Stimulated activated naive CD8-positive, alpha-beta T cell treated with anti-CD3 and anti-CD28 coated beads, Interleukin-15, Interleukin-2, amounts not matched to agents 100 ng/mL and 50 ng/mL, for 24 hours (primary cell): ENCODE results near the gene NARS2.
A peak's percentile ranks its signal among the peaks of the same experiment; 100 is the strongest.
"Not testable (repeated sequence)": the region's sequence is repeated elsewhere in the genome, so short reads cannot be mapped to it uniquely, and the experiment has no call there.

Experiments used
- H3K27ac Mint-ChIP-seq: one replicate; pipeline ENCODE4 v1.8.0; 2021; ENCODE audit warnings: mild to moderate bottlenecking, mixed read lengths
- H3K27me3 Mint-ChIP-seq: one replicate; pipeline ENCODE4 v1.8.0; 2021; ENCODE audit warnings: mixed read lengths
- H3K36me3 Mint-ChIP-seq: one replicate; pipeline ENCODE4 v1.8.0; 2021; ENCODE audit warnings: low read depth, mixed read lengths
- H3K4me1 Mint-ChIP-seq: one replicate; pipeline ENCODE4 v1.8.0; 2021; ENCODE audit warnings: low read depth, mixed read lengths
- H3K4me3 Mint-ChIP-seq: one replicate; pipeline ENCODE4 v1.8.0; 2021; ENCODE audit warnings: mild to moderate bottlenecking, mixed read lengths
- H3K9me3 Mint-ChIP-seq: one replicate; pipeline ENCODE4 v1.8.0; 2021; ENCODE audit warnings: mixed read lengths

The NARS2 gene

GRCh38 chr11:78564037-78564436, 10.6 kb downstream of the NARS2 start:
- H3K27ac Mint-ChIP-seq, result not testable (repeated sequence)
- H3K36me3 Mint-ChIP-seq, result peaks cover 49% of the 10 kb centered on the region

GRCh38 chr11:78563090-78563489, 11.6 kb downstream of the NARS2 start:
- Mint-ChIP-seq H3K4me1 (peaks cover 35% of the 10 kb centered on the region), H3K36me3 (peaks cover 48% of the 10 kb centered on the region)
- H3K4me3 Mint-ChIP-seq, H3K27ac Mint-ChIP-seq, H3K27me3 Mint-ChIP-seq, H3K9me3 Mint-ChIP-seq: not testable (repeated sequence)

More at GRCh38 chr11:78564037-78564436, 10.6 kb downstream of the NARS2 start:
- peaks cover 35% of the 10 kb centered on the region for H3K4me1 Mint-ChIP-seq
- not testable (repeated sequence) for H3K27me3 Mint-ChIP-seq, H3K4me3 Mint-ChIP-seq, H3K9me3 Mint-ChIP-seq

- Mint-ChIP-seq H3K9me3 (no peaks in the 10 kb centered on the region), H3K27ac (no peak overlapping the region), H3K27me3 (no peaks in the 10 kb centered on the region), H3K4me3 (no peak overlapping the region), H3K36me3 (peaks cover 43% of the 10 kb centered on the region), H3K4me1 (peaks cover 31% of the 10 kb centered on the region)
Measured at GRCh38 chr11:78562398-78562797, 12.3 kb downstream of the NARS2 start.

- H3K36me3 Mint-ChIP-seq, result peaks cover 48% of the 10 kb centered on the region
- peak overlapping the region; percentile 33 for H3K4me3 Mint-ChIP-seq
Measured at GRCh38 chr11:78560826-78561484, 13.7 kb downstream of the NARS2 start.

GRCh38 chr11:78560153-78560552, 14.5 kb downstream of the NARS2 start:
- Mint-ChIP-seq H3K27ac (no peak overlapping the region), H3K4me3 (no peak overlapping the region), H3K36me3 (peaks cover 48% of the 10 kb centered on the region)

More at GRCh38 chr11:78560826-78561484, 13.7 kb downstream of the NARS2 start:
- Mint-ChIP-seq H3K27me3 (no peaks in the 10 kb centered on the region), H3K4me1 (peaks cover 36% of the 10 kb centered on the region), H3K27ac (no peak overlapping the region), H3K9me3 (peaks cover 2% of the 10 kb centered on the region)

GRCh38 chr11:78557236-78557635, 17.4 kb downstream of the NARS2 start:
- H3K9me3 Mint-ChIP-seq, result peaks cover 3% of the 10 kb centered on the region

More at GRCh38 chr11:78560153-78560552, 14.5 kb downstream of the NARS2 start:
- H3K9me3 Mint-ChIP-seq, result peaks cover 3% of the 10 kb centered on the region
- peaks cover 44% of the 10 kb centered on the region for H3K4me1 Mint-ChIP-seq
- H3K27me3 Mint-ChIP-seq, result no peaks in the 10 kb centered on the region

GRCh38 chr11:78555592-78555991, 19.1 kb downstream of the NARS2 start:
- peaks cover 66% of the 10 kb centered on the region for H3K36me3 Mint-ChIP-seq

More at GRCh38 chr11:78557236-78557635, 17.4 kb downstream of the NARS2 start:
- Mint-ChIP-seq H3K4me3 (no peak overlapping the region), H3K27me3 (no peaks in the 10 kb centered on the region), H3K27ac (no peak overlapping the region), H3K36me3 (peaks cover 63% of the 10 kb centered on the region), H3K4me1 (peaks cover 44% of the 10 kb centered on the region)

GRCh38 chr11:78552881-78553280, 21.8 kb downstream of the NARS2 start:
- Mint-ChIP-seq H3K9me3 (peaks cover 3% of the 10 kb centered on the region), H3K27me3 (no peaks in the 10 kb centered on the region), H3K4me1 (peaks cover 26% of the 10 kb centered on the region), H3K4me3 (no peak overlapping the region), H3K36me3 (peaks cover 47% of the 10 kb centered on the region), H3K27ac (no peak overlapping the region)

More at GRCh38 chr11:78555592-78555991, 19.1 kb downstream of the NARS2 start:
- peak overlapping the region; percentile 12 for H3K27ac Mint-ChIP-seq
- no peak overlapping the region for H3K4me3 Mint-ChIP-seq
- H3K27me3 Mint-ChIP-seq, result no peaks in the 10 kb centered on the region
- H3K4me1 Mint-ChIP-seq, result peaks cover 33% of the 10 kb centered on the region
- H3K9me3 Mint-ChIP-seq, result peaks cover 3% of the 10 kb centered on the region

- peaks cover 26% of the 10 kb centered on the region for H3K4me1 Mint-ChIP-seq
- peaks cover 44% of the 10 kb centered on the region for H3K36me3 Mint-ChIP-seq
- not testable (repeated sequence) for H3K27ac Mint-ChIP-seq, H3K27me3 Mint-ChIP-seq, H3K9me3 Mint-ChIP-seq, H3K4me3 Mint-ChIP-seq
Measured at GRCh38 chr11:78552139-78552538, 22.5 kb downstream of the NARS2 start.

GRCh38 chr11:78551066-78551465, 23.6 kb downstream of the NARS2 start:
- H3K4me1 Mint-ChIP-seq, result peaks cover 18% of the 10 kb centered on the region
- H3K27ac Mint-ChIP-seq, result no peak overlapping the region
- H3K27me3 Mint-ChIP-seq, result no peaks in the 10 kb centered on the region
- H3K9me3 Mint-ChIP-seq, result peaks cover 2% of the 10 kb centered on the region
- H3K4me3 Mint-ChIP-seq, result no peak overlapping the region
- peaks cover 34% of the 10 kb centered on the region for H3K36me3 Mint-ChIP-seq

GRCh38 chr11:78549624-78550409, 24.8 kb downstream of the NARS2 start:
- Mint-ChIP-seq H3K27me3 (no peaks in the 10 kb centered on the region), H3K27ac (no peak overlapping the region), H3K9me3 (no peaks in the 10 kb centered on the region), H3K4me1 (peaks cover 8% of the 10 kb centered on the region), H3K4me3 (no peak overlapping the region), H3K36me3 (peaks cover 26% of the 10 kb centered on the region)

GRCh38 chr11:78548911-78549590, 25.6 kb downstream of the NARS2 start:
- Mint-ChIP-seq H3K27ac (no peak overlapping the region), H3K4me1 (peaks cover 8% of the 10 kb centered on the region), H3K27me3 (no peaks in the 10 kb centered on the region)

GRCh38 chr11:78547931-78548705, 26.5 kb downstream of the NARS2 start:
- Mint-ChIP-seq H3K27ac (no peak overlapping the region), H3K27me3 (no peaks in the 10 kb centered on the region), H3K4me1 (peaks cover 8% of the 10 kb centered on the region)

More at GRCh38 chr11:78548911-78549590, 25.6 kb downstream of the NARS2 start:
- Mint-ChIP-seq H3K9me3 (no peaks in the 10 kb centered on the region), H3K4me3 (no peak overlapping the region), H3K36me3 (peaks cover 22% of the 10 kb centered on the region)

GRCh38 chr11:78542007-78542406, 32.7 kb downstream of the NARS2 start:
- H3K27ac Mint-ChIP-seq, result peak overlapping the region; percentile 38
- H3K36me3 Mint-ChIP-seq, result peaks cover 38% of the 10 kb centered on the region

More at GRCh38 chr11:78547931-78548705, 26.5 kb downstream of the NARS2 start:
- Mint-ChIP-seq H3K36me3 (peaks cover 21% of the 10 kb centered on the region), H3K9me3 (no peaks in the 10 kb centered on the region), H3K4me3 (no peak overlapping the region)

More at GRCh38 chr11:78542007-78542406, 32.7 kb downstream of the NARS2 start:
- Mint-ChIP-seq H3K4me1 (peaks cover 6% of the 10 kb centered on the region), H3K4me3 (no peak overlapping the region), H3K9me3 (no peaks in the 10 kb centered on the region), H3K27me3 (no peaks in the 10 kb centered on the region)
